Measurements from ENCODE around the gene PLEKHM1.

The PLEKHM1 gene

DNA sequence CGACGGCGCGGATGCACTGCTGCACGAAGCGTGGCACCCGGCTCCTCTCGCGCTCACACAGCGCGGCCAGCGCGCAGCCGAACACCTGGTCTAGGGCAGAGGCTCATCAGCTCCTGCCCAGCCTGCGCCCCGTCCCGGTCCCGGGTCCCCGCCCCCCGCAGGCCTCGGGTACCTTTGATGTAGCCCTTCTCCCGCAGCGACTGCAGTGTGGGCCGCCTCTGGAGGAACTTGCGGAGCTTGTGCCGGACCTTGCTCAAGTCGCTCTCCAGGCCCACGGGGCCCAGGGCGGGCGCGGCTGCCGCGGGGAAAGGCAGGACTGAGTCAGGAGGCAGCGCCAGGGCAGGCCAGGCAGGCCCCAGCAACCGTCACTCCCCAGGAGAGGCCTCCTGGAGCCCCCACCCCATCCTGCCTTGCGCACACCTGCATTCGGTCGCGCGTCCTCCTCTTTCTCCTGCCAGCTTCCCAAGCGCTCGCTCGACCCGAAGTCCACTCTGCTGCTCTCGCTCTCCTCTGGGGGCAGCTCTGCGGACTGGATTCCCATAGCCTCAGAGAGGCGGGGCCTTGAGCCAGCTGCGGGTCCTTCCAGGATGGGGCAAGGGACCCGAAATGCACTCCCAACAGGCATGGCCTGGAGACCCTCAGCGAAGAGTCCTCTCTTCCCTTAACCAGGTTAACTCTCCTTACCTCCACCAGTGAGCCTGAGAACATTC is 93.9 kb downstream of the PLEKHM1 start:
- CTCF ChIA-PET = interaction anchor here (0.8 to 11.2 kb wide), 5 partner anchors 13 to 101 kb away, joined by 3 to 123 read pairs (median 3); no protein-coding TSS in a partner anchor
- DNase-seq = no peak
- Histone ChIP-seq H3K9me3 (ENCODE audit: control extremely low read depth in 1 of 5, control insufficient read depth in 4 of 5, insufficient read depth in 2 of 5, low read depth in 1 of 5, low read length in 4 of 5) (no peaks in the 10 kb centered on the region), H3K4me1 (ENCODE audit: control extremely low read depth in 1 of 4, control insufficient read depth in 4 of 4, insufficient read depth in 4 of 4, low read length in 3 of 4) (peaks cover 0 to 18% (median 12%) of the 10 kb centered on the region in 4 experiments), H3K36me3 (ENCODE audit: control insufficient read depth in 4 of 4, insufficient read depth in 4 of 4, low read length in 3 of 4) (peaks cover 6 to 76% (median 51%) of the 10 kb centered on the region in 4 experiments), H3K4me3 (ENCODE audit: control insufficient read depth in 1 of 7, extremely low read depth in 1 of 7, insufficient read depth in 4 of 7, low read depth in 2 of 7, low read length in 6 of 7) (no peak overlapping the region), H3K27ac (ENCODE audit: insufficient read depth in 1 of 2, low read depth in 1 of 2, low read length in 2 of 2, poor library complexity in 1 of 2, severe bottlenecking in 2 of 2) (no peak overlapping the region), H3K27me3 (replicated peaks in 2 of 5; ENCODE audit: control insufficient read depth in 4 of 5, insufficient read depth in 5 of 5, low read length in 4 of 5) (no peaks in the 10 kb centered on the region)
- POLR2A ChIA-PET = no interaction called here
- WGBS (ENCODE audit: insufficient coverage) = 95% methylated on average over 48 of the region's 50 CpGs

DNA sequence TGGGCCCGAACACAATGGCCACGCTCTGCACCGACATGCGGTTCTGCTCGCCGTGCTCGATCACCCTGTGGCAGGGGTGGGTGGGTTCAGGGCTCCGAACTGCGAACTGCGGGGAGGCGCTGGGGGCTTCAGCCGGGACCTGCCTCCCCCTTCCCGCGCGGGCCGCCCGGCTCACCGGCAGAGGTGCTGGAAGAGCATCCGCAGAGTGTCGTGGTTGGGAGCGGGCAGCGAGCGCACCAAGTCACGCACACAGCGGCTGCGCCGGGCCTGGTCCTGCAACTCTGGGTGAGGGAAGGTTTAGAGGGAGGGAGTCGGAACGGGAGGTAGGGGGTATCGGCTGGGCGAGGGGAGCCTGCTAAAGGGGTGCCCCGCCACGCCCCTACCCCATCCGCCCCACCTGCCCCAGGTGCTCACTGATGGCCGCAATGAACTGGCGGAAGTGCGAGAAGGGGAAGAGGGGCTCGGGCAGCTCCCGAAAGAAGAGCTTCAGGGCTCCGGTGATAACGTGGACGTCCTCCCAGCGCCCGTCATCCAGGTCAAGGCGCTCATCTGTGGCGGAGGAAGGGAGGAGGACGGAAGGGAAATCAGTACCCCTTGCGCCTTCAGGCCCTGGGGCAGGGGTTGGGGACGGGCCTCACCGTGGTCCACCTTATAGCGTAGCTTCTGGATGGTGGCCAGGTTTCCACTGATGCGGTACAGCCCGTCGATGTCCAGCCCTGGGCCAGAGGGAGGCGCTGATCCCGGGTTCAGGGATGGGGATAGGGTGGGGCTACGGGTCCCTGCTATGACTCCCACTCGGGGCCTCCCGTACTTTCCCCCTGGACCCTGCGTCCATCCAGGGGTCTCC is 94.7 kb downstream of the PLEKHM1 start:
- H3K4me1 ChIP-seq (ENCODE audit: control extremely low read depth in 1 of 4, control insufficient read depth in 4 of 4, insufficient read depth in 4 of 4, low read length in 3 of 4) = peaks cover 0 to 24% (median 15%) of the 10 kb centered on the region in 4 experiments
- DNase-seq = no peak
- no peaks in the 10 kb centered on the region for H3K9me3 ChIP-seq (ENCODE audit: control extremely low read depth in 1 of 5, control insufficient read depth in 4 of 5, insufficient read depth in 2 of 5, low read depth in 1 of 5, low read length in 4 of 5)
- H3K27ac ChIP-seq (ENCODE audit: insufficient read depth in 1 of 2, low read depth in 1 of 2, low read length in 2 of 2, poor library complexity in 1 of 2, severe bottlenecking in 2 of 2) = no peak overlapping the region
- ChIA-PET CTCF (interaction anchor here (0.9 to 11.2 kb wide), 7 partner anchors 14 to 123 kb away, joined by 3 to 123 read pairs (median 4); no protein-coding TSS in a partner anchor), POLR2A (no interaction called here)
- H3K4me3 ChIP-seq (ENCODE audit: control insufficient read depth in 1 of 7, extremely low read depth in 1 of 7, insufficient read depth in 4 of 7, low read depth in 2 of 7, low read length in 6 of 7) = no peak overlapping the region
- H3K27me3 ChIP-seq (replicated peaks in 2 of 5; ENCODE audit: control insufficient read depth in 4 of 5, insufficient read depth in 5 of 5, low read length in 4 of 5) = no peaks in the 10 kb centered on the region
- peaks cover 6 to 68% (median 46%) of the 10 kb centered on the region in 4 experiments for H3K36me3 ChIP-seq (ENCODE audit: control insufficient read depth in 4 of 4, insufficient read depth in 4 of 4, low read length in 3 of 4)
- WGBS (ENCODE audit: insufficient coverage) = 95% methylated on average over 53 of the region's 60 CpGs

DNA sequence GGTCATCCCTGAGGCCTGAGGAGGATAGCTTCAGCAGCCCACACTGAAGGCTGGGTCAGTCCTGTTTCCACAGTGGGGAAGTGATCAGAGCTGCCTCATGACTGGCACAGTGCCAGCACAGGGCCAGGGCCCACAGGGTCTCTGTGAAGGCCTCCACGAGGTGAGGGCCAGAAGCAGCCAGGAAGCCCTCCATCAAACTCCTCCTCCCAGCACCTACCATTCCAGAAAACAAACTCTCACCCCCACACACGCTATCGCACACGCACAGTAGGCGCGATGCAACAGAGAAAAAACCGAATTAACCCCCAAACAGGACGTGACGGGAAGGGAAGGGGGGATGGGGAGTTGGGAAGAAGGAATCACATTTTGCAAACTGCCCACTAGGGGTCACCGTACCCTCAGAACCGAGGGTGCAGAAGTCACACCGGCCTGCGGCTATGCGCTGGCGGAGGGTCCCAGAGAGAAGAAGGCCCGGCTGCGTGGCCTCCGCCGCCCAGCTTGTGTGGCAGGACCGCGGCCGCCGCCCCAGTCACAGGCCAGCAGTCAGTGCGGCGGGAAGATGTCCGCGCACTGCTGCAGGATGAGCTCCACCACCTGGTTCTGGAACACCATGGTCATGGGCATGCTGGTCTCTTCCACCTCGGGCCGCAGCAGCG is 95.5 kb downstream of the PLEKHM1 start:
- no peaks in the 10 kb centered on the region for H3K9me3 ChIP-seq (ENCODE audit: control extremely low read depth in 1 of 5, control insufficient read depth in 4 of 5, insufficient read depth in 2 of 5, low read depth in 1 of 5, low read length in 4 of 5)
- H3K36me3 ChIP-seq (ENCODE audit: control insufficient read depth in 4 of 4, insufficient read depth in 4 of 4, low read length in 3 of 4) = peaks cover 6 to 62% (median 42%) of the 10 kb centered on the region in 4 experiments
- H3K4me3 ChIP-seq (ENCODE audit: control insufficient read depth in 1 of 7, extremely low read depth in 1 of 7, insufficient read depth in 4 of 7, low read depth in 2 of 7, low read length in 6 of 7) = peak overlapping the region in 1 of 7 experiments; percentile 4
- peak; percentile 90 to 94 (median 91) for DNase-seq
- no peak overlapping the region for H3K27ac ChIP-seq (ENCODE audit: insufficient read depth in 1 of 2, low read depth in 1 of 2, low read length in 2 of 2, poor library complexity in 1 of 2, severe bottlenecking in 2 of 2)
- CTCF ChIA-PET = interaction anchor here (0.9 to 11.6 kb wide), 12 partner anchors 9 to 198 kb away, joined by 3 to 169 read pairs (median 6); no protein-coding TSS in a partner anchor
- peaks cover 0 to 24% (median 15%) of the 10 kb centered on the region in 4 experiments for H3K4me1 ChIP-seq (ENCODE audit: control extremely low read depth in 1 of 4, control insufficient read depth in 4 of 4, insufficient read depth in 4 of 4, low read length in 3 of 4)
- POLR2A ChIA-PET = interaction anchor here (0.6 kb wide), 1 partner anchor 193 kb away, joined by 3 read pairs; no protein-coding TSS in a partner anchor
- H3K27me3 ChIP-seq (replicated peaks in 2 of 5; ENCODE audit: control insufficient read depth in 4 of 5, insufficient read depth in 5 of 5, low read length in 4 of 5) = no peaks in the 10 kb centered on the region
- WGBS (ENCODE audit: insufficient coverage) = 47% methylated on average over 17 of the region's 30 CpGs

DNA sequence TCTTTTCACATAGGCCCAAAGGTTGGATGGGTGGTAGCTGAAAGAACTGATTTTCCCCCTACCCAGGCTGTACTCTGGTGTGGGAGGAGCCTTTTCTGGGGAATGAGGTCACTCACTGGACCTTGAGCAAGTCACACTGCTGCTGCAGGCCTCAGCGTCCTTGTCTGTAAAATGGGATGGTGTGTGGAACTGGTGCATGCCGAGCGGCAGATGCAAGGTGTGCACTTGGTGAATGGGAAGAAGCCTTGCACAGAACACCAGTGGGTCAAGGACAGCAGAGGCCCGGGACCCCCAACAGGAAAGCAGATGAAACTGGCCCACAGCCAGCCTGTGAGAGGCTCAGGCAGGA is 96.0 kb downstream of the PLEKHM1 start:
- H3K27me3 ChIP-seq (replicated peaks in 2 of 5; ENCODE audit: control insufficient read depth in 4 of 5, insufficient read depth in 5 of 5, low read length in 4 of 5) = no peaks in the 10 kb centered on the region
- ChIA-PET CTCF (interaction anchor here (0.9 to 11.6 kb wide), 12 partner anchors 9 to 198 kb away, joined by 3 to 169 read pairs (median 6); no protein-coding TSS in a partner anchor), POLR2A (interaction anchor here (0.6 kb wide), 1 partner anchor 194 kb away, joined by 3 read pairs; no protein-coding TSS in a partner anchor)
- no peak overlapping the region for H3K27ac ChIP-seq (ENCODE audit: insufficient read depth in 1 of 2, low read depth in 1 of 2, low read length in 2 of 2, poor library complexity in 1 of 2, severe bottlenecking in 2 of 2)
- peaks cover 0 to 24% (median 15%) of the 10 kb centered on the region in 4 experiments for H3K4me1 ChIP-seq (ENCODE audit: control extremely low read depth in 1 of 4, control insufficient read depth in 4 of 4, insufficient read depth in 4 of 4, low read length in 3 of 4)
- DNase-seq = no peak
- H3K4me3 ChIP-seq (ENCODE audit: control insufficient read depth in 1 of 7, extremely low read depth in 1 of 7, insufficient read depth in 4 of 7, low read depth in 2 of 7, low read length in 6 of 7) = no peak overlapping the region
- 79% methylated on average over 4 of the region's 4 CpGs for WGBS (ENCODE audit: insufficient coverage)
- no peaks in the 10 kb centered on the region for H3K9me3 ChIP-seq (ENCODE audit: control extremely low read depth in 1 of 5, control insufficient read depth in 4 of 5, insufficient read depth in 2 of 5, low read depth in 1 of 5, low read length in 4 of 5)
- peaks cover 6 to 57% (median 40%) of the 10 kb centered on the region in 4 experiments for H3K36me3 ChIP-seq (ENCODE audit: control insufficient read depth in 4 of 4, insufficient read depth in 4 of 4, low read length in 3 of 4)

DNA sequence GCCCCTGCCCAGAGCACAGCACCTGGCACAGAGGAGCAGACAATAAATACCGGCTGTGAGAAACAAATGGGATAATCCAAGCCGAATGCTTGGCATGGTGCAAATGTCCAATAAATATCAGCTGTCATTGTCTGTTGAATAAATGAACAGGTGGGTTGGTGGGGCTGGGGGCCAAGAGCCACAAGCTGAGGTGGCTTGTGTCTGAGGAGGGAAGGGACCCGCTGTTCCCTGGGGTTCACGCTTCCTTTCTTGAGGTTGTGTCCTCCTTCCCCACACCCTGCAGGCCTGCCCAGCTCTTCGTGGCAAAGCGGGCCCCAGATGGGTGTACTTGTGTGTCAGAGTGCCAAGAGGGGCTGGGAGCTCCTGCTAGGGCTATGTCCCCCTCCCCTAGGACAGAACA is 96.4 kb downstream of the PLEKHM1 start:
- H3K4me3 ChIP-seq (ENCODE audit: control insufficient read depth in 1 of 7, extremely low read depth in 1 of 7, insufficient read depth in 4 of 7, low read depth in 2 of 7, low read length in 6 of 7) = no peak overlapping the region
- ChIA-PET CTCF (interaction anchor here (0.9 to 11.6 kb wide), 11 partner anchors 8 to 199 kb away, joined by 3 to 169 read pairs (median 7); no protein-coding TSS in a partner anchor), POLR2A (no interaction called here)
- H3K36me3 ChIP-seq (ENCODE audit: control insufficient read depth in 4 of 4, insufficient read depth in 4 of 4, low read length in 3 of 4) = peaks cover 6 to 54% (median 39%) of the 10 kb centered on the region in 4 experiments
- H3K4me1 ChIP-seq (ENCODE audit: control extremely low read depth in 1 of 4, control insufficient read depth in 4 of 4, insufficient read depth in 4 of 4, low read length in 3 of 4) = peaks cover 0 to 24% (median 16%) of the 10 kb centered on the region in 4 experiments
- H3K9me3 ChIP-seq (ENCODE audit: control extremely low read depth in 1 of 5, control insufficient read depth in 4 of 5, insufficient read depth in 2 of 5, low read depth in 1 of 5, low read length in 4 of 5) = no peaks in the 10 kb centered on the region
- WGBS (ENCODE audit: insufficient coverage) = 77% methylated on average over 3 of the region's 6 CpGs
- DNase-seq = no peak
- no peak overlapping the region for H3K27ac ChIP-seq (ENCODE audit: insufficient read depth in 1 of 2, low read depth in 1 of 2, low read length in 2 of 2, poor library complexity in 1 of 2, severe bottlenecking in 2 of 2)
- H3K27me3 ChIP-seq (replicated peaks in 2 of 5; ENCODE audit: control insufficient read depth in 4 of 5, insufficient read depth in 5 of 5, low read length in 4 of 5) = no peaks in the 10 kb centered on the region

DNA sequence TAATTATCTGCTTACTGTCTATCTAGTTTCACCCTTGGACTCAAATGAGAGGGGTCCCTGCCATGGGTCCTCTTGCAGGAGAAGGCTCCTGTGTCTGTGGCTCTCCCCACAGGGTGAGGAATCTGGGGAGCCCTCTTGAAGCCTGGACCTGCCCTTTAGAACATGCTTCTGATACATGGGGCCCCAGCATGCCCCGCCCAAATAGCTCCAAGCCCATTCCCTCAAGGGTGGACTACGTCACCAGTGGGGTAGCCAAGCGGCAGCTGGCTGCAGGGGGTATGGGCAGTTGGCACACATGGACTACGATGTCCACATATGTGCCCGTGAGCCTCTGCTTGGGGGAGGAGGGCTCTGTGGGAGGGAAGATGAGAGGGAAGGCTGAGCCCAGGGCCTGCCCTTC is 97.1 kb downstream of the PLEKHM1 start:
- Histone ChIP-seq H3K36me3 (ENCODE audit: control insufficient read depth in 4 of 4, insufficient read depth in 4 of 4, low read length in 3 of 4) (peaks cover 5 to 48% (median 36%) of the 10 kb centered on the region in 4 experiments), H3K27me3 (replicated peaks in 2 of 5; ENCODE audit: control insufficient read depth in 4 of 5, insufficient read depth in 5 of 5, low read length in 4 of 5) (no peaks in the 10 kb centered on the region), H3K4me3 (ENCODE audit: control insufficient read depth in 1 of 7, extremely low read depth in 1 of 7, insufficient read depth in 4 of 7, low read depth in 2 of 7, low read length in 6 of 7) (no peak overlapping the region), H3K4me1 (ENCODE audit: control extremely low read depth in 1 of 4, control insufficient read depth in 4 of 4, insufficient read depth in 4 of 4, low read length in 3 of 4) (peaks cover 0 to 24% (median 18%) of the 10 kb centered on the region in 4 experiments), H3K27ac (ENCODE audit: insufficient read depth in 1 of 2, low read depth in 1 of 2, low read length in 2 of 2, poor library complexity in 1 of 2, severe bottlenecking in 2 of 2) (no peak overlapping the region), H3K9me3 (ENCODE audit: control extremely low read depth in 1 of 5, control insufficient read depth in 4 of 5, insufficient read depth in 2 of 5, low read depth in 1 of 5, low read length in 4 of 5) (no peaks in the 10 kb centered on the region)
- POLR2A ChIA-PET = no interaction called here
- DNase-seq = no peak
- CTCF ChIA-PET = interaction anchor here (1.0 to 11.6 kb wide), 10 partner anchors 8 to 116 kb away, joined by 3 to 169 read pairs (median 6); no protein-coding TSS in a partner anchor
- WGBS (ENCODE audit: insufficient coverage) = 100% methylated on average over 3 of the region's 5 CpGs

Measured in common myeloid progenitor, CD34-positive (primary cell).